GM18520 (cell line): ENCODE results near the gene ENOSF1.
"Not testable (repeated sequence)": the region's sequence is repeated elsewhere in the genome, so short reads cannot be mapped to it uniquely, and the experiment has no call there.

Experiments used
- ATAC-seq: cut with Tn5 transposase; IDR thresholded peaks from one replicate; pipeline ENCODE4 v1.9.1; 2021; ENCODE audit not compliant: unreplicated experiment

The ENOSF1 gene

DNA sequence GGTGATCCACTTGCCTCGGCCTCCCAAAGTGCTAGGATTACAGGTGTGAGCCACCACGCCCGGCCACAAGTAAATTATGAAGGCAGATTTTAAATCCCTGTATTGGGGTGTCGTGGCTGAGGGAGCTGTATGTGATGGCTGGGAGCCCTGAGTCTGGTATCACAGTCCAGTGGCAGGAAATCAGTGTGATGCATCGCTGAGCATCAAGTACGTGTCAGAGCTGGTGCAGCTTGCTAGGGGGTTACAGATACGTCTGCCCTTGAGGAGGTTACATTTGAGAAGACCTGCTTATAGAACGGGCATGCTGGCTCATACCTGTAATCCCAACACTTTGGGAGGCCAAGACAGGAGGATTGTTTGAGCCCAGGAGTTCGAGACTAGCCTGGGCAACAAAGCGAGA is 4.3 kb downstream of the ENOSF1 start:
- no peak for ATAC-seq

DNA sequence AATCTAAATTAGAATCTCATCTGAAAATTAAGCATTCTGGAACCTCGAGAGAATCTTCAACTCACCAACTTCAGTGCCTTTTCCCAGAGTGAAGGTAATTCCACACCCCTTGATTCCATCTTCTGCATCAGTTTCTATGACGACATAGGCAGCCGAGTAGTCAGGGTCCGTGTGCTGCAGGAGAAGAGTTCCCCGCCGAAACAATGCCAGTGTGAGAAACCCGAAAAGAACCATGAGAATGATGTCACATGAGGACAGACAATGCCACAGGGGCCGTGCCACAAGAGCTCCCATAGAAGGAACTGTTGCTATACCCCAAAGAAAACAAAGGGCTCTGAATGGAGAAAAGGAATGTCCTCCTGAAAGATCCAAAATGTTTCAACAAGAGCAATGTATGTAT is 6.0 kb downstream of the ENOSF1 start:
- ATAC-seq: no peak

DNA sequence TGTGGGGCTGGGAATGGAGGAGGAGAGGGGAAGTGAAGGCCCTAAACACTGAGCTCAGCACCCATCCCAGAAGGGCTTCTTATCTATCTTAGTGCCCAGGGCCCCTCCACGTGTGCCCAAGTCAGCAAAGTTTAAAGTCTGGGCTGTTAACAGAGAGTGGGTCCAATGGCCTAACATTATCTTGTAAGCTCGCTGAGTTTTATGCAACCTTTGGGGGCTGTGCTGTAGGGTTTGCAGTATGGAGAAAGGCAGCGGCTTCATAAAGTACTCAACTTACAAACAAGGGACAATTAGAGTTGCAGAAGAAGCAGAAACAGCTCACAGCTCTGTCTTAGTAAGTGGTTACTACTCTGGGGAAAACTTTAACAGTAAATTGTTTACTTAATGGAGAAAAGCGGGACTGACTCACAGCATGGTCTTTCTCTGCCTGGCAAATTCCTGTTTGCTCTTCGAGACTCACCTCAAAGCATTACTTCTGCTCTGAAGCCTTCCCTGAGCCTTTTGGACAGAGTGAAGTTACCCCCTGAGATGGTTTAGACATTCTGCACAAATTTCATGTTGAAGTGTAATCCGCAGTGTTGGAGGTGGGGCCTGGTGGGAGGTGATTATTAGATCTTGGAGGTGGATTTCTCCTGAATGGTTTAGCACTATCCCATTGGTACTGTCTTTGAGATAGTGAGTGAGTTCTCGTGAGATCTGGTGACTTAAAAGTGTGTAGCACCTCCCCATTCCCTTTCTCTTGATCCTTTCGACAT is 9.0 kb downstream of the ENOSF1 start:
- ATAC-seq: no peak

DNA sequence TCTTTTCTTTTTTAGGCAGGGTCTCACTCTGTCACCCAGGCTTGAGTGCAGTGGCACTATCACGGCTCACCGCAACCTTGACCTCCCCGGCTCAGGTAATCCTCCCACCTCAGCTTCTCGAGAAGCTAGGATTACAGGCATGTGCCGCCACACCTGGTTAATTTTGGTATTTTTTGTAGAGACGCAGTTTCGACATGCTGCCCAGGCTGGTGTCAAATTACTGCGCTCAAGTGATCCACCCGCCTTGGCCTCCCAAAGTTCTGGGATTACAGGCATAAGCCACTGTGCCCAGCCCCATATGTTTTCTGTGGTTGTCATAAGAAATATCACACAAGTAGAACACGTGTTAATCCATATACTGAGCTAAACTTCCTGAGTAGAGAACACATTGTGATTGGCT is 14.6 kb downstream of the ENOSF1 start:
- no peak for ATAC-seq

DNA sequence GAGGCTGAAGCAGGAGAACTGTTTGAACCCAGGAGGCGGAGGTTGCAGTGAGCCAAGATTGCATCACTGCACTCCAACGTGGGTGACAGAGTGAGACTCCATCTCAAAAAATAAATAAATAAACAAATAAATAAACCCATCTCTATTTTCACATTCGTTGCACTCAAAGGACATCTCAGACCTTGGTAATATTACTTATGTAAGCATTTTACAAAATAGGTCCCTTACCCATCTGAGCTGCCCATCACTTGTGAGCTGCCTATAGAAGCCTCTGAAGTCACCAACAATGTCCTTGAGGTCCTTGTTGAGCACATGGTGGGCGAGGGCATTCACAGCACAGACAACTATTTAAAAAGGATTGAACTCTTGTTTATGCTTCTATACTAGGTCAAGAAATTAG is 15.4 kb downstream of the ENOSF1 start:
- no peak for ATAC-seq

DNA sequence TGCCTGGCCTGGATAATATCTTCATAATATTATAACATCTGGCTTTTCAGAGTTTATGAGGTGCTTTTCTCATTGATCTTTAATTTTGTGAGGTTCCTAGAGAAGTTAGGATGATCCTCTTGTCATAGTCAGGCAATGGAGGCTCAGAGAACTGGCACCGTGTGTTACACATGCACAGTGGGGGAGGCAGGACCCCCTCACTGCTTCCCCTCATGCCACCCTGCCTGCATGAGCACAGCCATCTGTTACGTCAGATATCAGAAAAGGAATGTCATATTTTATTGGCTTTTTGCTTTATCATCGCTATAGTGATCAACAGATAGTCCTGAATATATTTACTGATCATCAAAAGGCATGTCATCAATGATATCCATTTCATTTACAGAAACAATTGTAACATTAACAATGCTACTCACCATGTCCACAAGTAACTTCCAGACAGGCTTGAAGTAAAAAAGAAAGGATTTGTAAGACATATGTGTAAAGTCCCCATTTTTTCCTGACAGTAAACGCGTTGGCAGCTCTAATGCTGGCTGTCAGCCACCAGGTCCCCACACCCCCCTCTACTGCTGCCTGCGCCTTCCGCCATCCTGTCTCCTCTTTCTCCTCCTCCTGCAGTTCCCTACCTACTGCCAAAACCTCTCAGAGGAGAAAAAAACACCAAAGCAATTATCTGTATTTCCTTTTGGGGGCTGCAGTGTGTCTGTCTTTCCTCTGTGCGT is 18.8 kb downstream of the ENOSF1 start:
- no peak for ATAC-seq

DNA sequence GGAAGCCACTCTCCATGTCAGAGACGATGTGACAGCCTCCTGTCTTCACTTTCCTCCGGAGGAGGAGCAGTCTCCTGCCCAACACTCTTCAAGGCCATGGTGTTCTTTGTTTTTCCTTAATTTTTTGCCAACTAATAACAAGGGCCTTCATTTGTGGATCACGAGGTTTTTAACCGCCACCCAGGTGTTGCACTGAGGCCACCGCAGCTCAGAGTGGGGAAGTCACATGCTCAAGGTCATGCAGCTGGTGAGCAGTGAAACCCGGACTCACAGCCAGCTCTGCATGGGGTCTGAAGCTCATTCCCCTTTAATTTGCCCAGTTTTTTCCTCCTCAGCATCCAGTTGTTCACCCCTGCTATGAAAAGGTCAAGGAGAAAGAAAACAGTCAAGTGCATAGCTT is 19.6 kb downstream of the ENOSF1 start:
- no peak for ATAC-seq

DNA sequence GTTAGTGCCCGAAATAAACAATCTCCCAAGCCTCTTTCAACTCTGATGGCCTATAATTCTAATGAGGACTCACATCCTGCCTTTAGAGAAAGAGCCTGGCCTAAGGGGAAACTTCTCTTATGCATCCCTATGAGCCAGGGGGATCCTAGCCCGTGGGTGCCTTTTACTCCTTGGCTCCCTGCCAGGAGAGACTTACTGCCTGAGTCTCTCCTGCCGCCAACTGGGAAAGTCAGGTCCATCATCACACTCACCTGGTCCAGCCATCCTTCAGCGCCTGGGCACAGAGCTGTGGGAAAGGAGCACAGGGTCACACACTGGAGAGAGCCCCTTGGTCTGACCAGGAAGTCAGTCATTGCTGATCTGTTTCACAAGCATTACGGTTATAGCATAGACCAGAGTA is 24.1 kb downstream of the ENOSF1 start:
- ATAC-seq: no peak

DNA sequence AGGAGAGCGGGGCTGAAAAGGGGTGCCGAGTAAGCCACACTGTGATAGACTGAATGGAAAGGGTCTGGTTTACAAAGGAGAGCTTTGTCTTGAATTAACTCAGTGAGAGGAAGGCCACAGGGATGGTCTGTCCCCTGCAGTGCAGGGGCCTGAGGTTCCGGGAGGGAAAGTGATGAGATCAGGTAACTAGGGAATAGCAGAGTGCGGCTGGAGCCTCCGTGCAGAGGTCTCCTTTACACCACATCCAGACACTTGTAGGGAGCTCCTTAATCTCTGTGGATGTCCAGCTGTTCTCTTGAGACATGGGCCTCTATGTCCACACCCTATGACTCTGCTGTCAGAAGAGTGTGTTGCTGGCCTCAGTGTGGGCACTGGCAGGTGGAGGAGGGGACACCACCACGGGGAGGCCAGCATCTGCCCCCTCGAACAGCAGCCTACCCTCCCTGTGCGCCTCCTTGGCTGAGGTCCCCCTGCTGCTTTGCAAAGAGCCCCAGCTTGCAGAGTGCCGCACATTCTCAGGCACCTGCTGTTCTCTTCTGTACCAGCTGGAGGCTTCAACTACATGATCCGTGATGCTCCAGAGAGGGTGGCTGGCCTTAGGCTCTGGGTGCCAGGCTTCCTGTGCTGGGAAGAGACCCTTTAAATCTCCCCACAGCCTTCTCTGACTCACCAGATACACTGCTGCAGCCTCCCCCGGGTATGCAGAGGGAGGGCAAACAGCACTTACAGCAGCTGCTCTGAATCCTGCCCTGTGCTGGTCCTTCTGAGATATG is 25.9 kb downstream of the ENOSF1 start:
- no peak for ATAC-seq

DNA sequence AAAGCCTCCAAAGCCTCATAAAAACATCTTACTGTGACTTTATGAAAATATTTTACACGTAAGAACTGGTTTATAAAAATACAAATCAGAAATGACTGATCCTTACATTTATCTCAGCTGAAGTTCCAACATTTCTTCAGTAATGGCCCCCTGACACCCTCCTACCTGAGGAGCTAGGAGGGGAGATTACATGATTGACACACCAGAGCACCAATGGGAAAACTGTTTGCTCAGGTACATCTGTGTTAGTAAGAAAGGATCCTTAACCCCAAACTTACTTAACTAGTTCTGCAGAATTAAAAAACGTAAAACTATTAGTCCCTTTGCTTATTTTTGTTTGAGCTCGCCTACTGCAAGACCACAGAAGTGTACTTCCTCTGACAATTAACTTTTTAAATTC is 27.0 kb downstream of the ENOSF1 start:
- no peak for ATAC-seq

DNA sequence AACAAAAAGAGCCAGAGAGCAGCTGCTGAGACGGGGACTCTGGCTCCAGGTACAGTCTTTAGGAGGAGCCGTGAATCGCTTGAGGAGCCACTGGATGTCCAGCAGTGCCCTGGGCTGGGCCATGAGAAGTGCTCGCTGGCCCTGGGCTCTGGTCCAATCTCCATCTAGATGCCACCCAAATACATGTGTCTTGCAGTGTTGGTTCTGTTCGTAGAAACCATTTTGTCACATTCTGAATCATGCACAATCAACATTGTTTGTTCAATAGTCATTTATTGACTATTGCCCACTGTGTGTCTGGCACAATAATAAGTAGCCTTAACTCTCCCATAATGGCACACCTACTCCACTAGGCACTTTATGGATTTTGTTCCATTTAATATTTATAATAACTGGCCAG is 28.9 kb downstream of the ENOSF1 start:
- ATAC-seq: no peak

DNA sequence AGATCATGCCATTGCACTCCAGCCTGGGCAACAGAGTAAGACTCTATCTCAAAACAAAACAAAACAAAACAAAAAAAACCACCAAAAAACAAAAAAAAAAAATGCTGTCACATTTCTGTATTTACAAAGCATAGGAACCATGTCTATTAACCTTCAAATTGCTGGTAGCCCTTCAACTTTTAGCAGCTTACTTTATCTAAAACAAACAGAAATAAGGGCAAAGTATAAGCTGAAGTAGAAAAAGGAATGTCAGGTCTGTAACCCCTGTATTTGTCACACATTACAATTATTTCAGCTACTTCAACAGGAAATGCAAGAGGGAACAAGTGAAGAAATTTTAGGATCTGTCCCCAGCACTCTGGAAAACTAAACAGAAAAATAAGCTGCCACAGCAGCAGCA is 29.6 kb downstream of the ENOSF1 start:
- no peak for ATAC-seq

DNA sequence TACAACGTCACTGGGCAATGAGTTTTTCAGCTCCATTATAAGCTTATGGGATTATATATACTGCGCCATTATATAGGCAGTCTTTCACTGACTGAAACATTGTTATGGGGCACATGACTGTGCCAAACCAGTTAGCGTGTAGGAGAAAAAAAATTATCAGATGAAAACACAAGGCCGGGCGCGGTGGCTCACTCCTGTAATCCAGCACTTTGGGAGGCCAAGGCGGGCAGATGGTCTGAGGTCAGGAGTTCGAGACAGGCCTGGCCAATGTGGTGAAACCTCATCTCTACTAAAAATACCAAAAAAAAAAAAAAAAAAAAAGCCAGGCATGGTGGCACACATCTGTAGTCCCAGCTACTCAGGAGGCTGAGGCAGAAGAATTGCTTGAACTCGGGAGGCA is 30.0 kb downstream of the ENOSF1 start:
- ATAC-seq: not testable (repeated sequence)

DNA sequence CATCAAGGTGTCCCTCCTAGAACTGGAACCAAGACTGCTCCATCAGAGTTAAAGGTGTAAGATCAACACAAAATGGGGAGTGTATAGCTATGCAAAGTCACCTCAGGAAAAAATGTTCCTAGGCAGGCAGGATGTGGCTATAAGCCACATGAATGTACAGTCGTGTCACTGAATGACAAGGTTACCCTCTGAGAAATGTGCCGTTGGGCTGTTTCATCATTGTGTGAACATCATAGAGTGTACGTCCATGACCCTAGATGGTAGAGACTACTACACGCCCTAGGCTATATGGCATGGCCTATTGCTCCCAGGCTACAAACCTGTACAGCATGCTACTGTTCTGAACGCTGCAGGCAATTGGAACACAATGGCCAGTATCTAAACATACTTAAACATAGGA is 30.4 kb downstream of the ENOSF1 start:
- ATAC-seq: no peak

DNA sequence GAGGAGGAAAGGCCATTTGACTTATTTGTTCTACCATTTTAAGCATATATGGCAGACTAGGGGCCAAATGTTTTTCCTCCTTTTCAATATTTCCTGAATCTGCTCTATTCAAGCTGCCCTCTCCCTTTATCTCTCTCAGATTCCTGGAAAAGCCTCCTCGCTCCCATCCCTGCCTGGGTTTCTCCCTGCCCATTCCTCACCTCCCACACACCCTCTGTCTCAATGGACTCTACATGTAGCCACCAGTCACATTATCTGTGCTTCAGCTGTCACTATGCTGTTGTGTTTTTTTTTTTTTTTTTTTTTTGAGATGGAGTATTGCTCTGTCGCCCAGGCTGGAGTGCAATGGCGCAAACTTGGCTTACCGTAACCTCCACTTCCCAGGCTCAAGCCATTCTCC is 32.0 kb downstream of the ENOSF1 start:
- no peak for ATAC-seq

DNA sequence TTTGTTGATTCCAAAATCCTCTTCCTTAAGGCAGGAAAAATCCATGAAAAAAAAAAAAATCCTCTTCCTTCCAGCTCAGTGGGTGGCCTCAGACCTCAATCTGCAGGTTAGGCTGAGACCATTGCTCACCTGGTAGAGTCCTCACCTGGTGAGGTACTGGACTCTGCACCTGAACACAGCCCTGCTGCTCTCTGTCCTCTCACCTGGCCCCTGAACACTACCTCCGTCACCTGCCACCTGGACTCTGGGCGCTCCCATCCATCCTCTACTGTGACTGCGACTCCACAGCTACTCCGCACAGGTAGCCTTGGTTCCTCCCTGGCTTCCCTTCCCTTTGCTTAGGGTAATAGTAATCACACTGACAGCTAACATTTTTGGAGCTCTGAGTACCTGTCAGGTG is 32.9 kb downstream of the ENOSF1 start:
- ATAC-seq: no peak

DNA sequence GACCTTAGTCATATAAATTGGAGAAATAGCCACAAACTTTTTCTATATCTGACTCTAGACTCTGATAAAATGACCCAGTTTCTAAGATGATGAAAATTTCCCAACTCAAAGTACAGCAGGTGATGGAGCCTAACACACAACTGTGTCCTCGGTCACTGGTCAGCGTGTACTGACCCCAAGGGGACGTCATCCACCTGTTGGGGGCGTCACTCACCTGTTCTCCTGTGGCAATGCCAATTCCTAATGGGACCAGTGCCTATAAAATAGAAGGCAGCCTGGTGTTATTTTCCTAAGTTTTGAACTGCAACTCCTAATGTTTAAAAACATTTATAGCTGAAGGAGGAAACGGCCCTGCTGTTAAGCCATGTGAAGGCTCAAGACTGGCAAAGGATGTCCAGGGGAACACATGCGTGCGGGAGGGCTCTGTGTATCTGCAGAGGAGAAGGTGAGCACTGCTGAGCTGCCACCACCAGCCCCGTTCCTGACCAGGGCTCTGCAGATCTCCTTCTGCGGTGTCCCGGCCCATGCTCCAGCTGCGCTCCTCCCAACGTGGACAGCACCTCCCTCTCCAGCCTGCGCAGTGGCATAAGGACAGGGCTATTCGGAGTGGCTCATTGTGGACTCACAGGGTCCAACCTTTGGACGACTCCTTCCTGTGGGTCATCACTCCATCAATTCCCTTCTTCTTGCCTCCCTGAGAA is 33.8 kb downstream of the ENOSF1 start:
- no peak for ATAC-seq

DNA sequence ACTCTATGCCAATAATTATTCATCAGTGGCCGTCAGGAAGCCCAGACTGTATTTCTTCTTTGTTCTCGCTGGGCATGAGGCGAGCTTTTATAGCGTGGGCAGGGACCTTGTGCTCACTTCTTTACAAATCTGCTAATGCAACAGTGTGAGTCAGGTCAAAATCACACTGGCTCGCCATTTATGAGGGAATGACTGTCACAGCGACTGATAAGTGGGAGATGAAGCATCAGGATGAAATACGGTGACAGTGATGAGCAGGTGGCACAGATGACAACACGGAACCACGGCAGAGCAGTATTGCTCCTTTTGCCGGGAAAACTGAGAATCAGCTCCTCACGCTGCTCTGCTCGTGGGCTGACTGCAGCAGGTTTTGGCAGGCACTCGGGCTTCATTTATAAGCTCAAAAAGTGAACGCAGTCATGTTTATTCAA is 34.5 kb downstream of the ENOSF1 start:
- no peak for ATAC-seq

DNA sequence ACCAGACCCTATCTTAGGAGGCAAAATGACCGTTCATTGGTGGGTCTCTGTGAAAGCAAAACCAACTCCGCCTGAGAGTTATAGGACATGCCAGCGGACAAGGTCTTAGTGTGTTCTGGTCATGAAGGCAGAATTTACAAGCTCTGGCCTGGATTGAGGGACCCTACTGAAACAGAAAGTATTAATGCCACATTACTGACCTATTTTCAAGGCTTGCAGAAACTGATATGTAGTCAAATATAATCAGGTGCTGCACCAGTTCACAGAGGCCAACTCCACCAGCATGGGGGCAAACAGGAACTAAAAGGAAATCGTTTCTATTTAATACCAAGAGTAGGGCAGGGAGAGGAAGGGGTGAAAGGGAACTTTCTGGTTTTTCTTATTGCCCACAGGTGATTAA is 35.3 kb downstream of the ENOSF1 start:
- ATAC-seq: peak; percentile 37

DNA sequence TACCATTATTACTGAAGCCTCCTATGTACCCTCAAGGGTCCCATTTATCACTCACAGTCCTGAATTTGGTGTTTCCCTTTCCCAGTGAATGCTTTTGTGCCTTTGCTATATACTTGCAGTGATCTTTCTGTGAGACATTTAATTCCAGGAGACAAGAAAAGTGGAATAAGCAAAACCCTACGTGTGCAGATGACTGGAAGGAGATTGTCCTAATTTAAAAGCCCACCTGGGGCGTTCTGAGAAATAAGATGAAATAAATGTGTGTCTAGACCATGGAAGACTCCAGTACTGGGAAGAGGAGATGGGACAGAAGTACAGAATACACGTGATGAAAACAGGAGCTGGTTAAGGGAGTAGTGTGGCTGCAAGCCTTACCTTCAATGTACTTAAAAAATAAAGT is 35.7 kb downstream of the ENOSF1 start:
- no peak for ATAC-seq

DNA sequence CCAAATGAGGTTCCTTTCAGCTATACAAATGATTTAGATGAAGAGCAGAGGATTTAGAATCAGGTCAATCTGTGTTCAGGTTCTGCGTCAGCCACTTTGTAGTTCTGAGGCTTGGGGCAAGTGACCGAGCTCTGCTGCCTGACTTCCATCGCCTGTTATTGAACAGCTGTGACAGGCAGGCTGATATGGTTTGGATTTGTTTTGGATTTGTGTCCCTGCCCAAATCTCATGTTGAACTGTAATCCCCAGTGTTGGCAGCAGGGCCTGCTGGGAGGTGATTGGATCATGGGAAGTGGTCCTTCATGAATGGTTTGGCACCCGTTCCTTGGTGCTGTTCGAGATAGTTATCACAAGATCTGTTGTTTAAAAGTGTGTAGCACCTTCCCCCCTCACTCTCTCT is 36.4 kb downstream of the ENOSF1 start:
- ATAC-seq: no peak
